GM12891 (cell line): ENCODE results near the gene RAB15.

Experiments
- POLR2A ChIP-seq: IDR thresholded peaks from 2 replicates; pipeline ENCODE4 v1.6.1; 2011; ENCODE audit warnings: low read depth, low read length, control low read depth
- POLR2AphosphoS5 ChIP-seq: IDR thresholded peaks from 2 replicates; pipeline ENCODE4 v1.6.1; 2011; ENCODE audit warnings: low read depth, low read length, control low read depth
- POU2F2 ChIP-seq: IDR thresholded peaks from 2 replicates; pipeline ENCODE4 v1.6.1; 2011; ENCODE audit warnings: low read depth, mild to moderate bottlenecking, control low read depth, low read length, moderate library complexity
- TAF1 ChIP-seq: IDR thresholded peaks from 2 replicates; pipeline ENCODE4 v1.6.1; 2011; ENCODE audit warnings: low read depth, low read length, control low read depth

- TF ChIP-seq POU2F2 (no peak), TAF1 (no peak), POLR2AphosphoS5 (no peak), POLR2A (no peak)
These were observed 2.4 kb upstream of the RAB15 start for GRCh38 chr14:64974563-64974962.
